NCI-H1105 treated with DMSO at 0.1 percent for 48 hours (cell line): ENCODE data around the gene RPUSD2.

ENCODE experiments used
- DNase-seq: peaks from one replicate; lab custom pipeline; 2025; lab: John Stamatoyannopoulos, UW

The RPUSD2 gene

DNA sequence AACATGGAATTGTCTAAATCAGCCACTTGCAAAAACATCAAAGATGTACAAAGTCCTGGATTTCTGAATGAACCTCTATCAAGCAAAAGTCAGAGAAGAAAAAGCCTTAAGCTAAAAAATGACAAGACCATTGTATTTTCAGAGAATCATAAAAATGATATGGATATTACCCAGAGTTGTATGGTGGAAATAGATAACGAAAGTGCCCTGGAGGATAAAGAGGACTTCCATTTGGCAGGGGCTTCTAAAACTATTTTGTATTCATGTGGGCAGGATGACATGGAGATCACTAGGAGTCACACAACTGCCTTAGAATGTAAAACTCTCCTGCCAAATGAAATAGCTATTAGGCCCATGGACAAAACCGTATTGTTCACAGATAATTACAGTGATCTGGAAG, 54.3 kb downstream of the RPUSD2 start:
- no peak for DNase-seq
